Measurements from ENCODE around the gene RUNDC3A.
"Not testable (repeated sequence)": the region's sequence is repeated elsewhere in the genome, so short reads cannot be mapped to it uniquely, and the experiment has no call there.

RUNDC3A gene

GRCh38 chr17:44321246-44322120 is 13.1 kb downstream of the RUNDC3A start:
- DNase-seq = no peak

DNA sequence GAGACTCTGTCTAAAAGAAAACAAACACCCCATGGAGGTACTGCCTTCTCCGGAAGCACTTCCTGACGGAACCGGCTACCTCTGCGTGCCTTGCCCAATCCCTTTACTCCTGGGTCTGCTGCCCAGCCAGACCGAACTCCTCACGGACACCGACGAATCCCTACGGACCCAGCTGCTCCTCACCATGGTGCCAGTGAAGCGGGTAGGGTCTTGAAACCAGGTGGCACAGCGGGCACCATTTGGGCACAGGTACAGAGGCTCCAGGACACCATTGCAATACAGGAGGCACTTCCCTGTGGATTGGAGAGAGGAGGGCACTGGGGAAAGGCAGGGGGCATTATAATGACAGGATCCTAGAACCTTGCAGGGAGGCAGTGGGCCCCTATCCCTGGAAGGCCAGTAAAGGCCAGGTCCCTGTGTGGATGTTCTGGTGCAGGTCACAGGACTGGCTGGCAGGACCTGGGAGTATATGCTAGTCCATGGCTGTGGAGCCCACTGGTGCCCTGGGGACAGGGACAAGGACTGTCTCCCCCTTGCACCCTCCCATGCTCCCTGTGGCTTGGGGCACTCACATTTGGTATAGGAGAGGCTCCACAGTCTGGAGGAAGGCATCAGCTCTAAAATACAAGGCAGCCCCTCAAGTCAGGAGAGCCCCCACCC is 14.0 kb downstream of the RUNDC3A start:
- no peak for DNase-seq

GRCh38 chr17:44323359-44324091 is 15.1 kb downstream of the RUNDC3A start:
- DNase-seq = no peak

- DNase-seq = no peak
Observed at GRCh38 chr17:44324092-44324570, 15.7 kb downstream of the RUNDC3A start.

- DNase-seq = peak; percentile 81
Observed at GRCh38 chr17:44324571-44325275, 16.3 kb downstream of the RUNDC3A start, which contains the start of gene SLC25A39. TSS of gene SLC25A39 (minus strand) at chr17:44324823. CDS start at chr17:44323562, 1,261 bp downstream.

DNA sequence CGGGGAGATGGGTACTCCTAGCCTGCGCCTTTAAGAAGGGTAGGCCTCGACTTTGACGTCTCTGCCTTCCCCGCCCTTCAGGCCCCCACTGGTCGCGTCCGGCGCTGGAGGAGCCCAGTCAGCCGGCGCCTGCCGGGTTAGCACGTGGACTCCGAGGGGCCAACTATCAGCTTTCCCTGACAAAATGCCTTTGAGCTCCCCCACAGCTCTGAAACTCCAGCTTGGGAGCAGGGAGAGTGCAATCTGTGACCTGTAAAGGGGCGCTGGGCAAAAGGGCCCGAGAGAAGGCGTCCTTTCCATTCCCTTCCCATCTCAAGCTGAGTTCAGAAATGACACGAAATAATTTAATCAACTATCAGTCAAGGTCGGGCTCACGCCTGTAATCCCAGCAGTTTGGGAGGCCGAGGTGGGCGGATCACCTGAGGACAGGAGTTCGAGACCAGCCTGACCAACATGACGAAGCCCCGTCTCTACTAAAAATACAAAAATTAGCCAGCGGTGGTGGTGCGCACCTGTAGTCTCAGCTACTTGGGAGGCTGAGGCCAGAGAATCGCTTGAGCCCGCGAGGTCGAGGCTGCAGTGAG is 18.6 kb downstream of the RUNDC3A start:
- DNase-seq = peak; percentile 91

DNA sequence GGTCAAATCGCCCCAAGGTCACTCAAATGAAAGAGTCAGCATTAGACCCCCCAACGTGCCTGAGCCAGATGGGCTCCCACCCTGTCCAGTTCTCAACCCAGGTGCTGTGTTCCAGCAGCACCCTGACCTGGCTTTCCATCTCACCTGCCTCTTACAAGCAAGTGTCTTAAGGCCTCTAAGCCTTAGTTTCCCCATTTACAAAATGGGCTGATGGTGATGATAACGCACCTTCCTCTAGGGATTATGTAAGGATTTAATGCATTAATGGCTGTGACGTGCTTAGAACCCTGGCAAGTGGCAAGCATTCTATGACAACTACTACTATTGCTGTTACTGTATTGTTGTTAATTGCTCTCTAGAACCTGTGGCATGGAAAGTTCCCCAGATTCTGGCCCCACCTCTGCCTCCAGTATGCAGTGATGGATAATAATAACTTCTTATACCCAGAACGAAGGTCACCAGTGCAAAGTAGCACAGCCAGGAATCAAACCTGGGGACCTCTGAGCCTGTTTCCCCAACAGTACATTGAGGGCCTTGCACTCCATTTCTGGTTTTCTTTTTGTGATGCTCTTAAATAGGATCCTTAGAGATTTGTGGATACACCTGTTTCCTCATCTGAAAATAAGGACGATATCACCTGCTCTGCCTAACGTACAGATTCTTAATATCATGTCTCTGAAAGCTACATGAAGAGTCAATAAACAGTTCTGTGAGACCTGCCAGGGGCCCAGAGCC is 19.5 kb downstream of the RUNDC3A start:
- DNase-seq = no peak

DNA sequence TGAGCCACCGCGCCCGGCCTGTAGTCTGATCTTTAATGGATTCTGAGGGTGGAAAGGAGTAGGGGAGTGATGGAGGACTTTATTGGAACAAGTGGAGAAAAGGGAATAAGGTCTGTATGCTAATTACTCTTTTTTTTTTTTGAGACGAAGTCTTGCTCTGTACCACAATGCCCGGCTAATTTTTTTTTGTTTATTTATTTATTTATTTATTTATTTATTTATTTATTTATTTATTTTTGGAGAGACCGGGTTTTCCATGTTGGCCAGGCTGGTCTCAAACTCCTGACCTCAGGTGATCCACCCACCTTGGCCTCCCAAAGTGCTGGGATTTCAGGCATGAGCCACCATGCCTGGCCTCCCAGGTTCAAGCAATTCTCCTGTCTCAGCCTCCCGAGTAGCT is 21.1 kb downstream of the RUNDC3A start:
- DNase-seq = not testable (repeated sequence)

- DNase-seq = not testable (repeated sequence)
Observed at GRCh38 chr17:44330263-44330662, 21.9 kb downstream of the RUNDC3A start.

DNA sequence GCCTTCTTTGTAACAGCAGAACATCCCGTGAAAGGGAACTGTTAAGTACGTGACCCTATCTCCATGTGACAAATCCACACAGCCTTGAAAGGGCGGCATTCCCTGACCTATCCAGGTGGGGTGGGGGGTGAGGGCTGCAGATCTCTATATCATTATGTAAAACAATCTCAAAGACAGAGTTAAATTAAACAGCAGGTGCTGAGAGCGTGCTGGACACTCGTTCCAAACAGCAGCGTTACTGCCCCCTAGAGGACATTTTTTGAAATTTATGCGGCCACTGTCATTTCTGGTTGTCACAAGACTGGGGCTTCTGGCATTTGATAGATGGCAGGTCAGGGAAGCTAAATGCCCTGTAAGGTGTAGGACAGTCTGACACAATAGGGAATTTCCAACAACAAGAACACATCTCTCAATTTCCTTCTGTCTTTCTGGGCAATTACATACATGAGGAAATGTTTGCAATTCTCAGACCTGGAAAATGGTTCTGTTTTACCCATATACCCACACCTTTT is 22.9 kb downstream of the RUNDC3A start:
- peak; percentile 47 for DNase-seq

GRCh38 chr17:44333371-44333770 is 25.0 kb downstream of the RUNDC3A start:
- no peak for DNase-seq

GRCh38 chr17:44334315-44334714 is 25.9 kb downstream of the RUNDC3A start:
- no peak for DNase-seq

DNA sequence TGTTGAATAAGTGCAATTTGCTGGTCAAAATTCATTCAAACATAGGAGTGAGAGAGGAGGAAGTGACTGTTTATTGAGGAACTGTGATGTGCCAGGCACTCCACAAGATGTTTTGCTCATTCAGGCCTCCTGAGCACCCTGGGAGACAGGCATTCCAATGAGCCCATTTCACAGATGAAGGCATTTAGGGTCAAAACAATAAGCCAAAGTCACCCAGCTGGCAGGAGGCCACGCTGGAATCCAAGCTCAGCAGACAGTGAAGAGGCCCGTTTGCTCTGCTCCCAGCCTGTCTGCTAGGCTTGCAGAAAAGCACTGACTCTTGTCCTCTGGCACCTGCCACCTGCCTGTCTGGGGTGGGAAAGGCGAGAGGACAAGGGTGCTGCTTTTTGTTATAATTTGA is 26.3 kb downstream of the RUNDC3A start:
- DNase-seq = no peak

DNA sequence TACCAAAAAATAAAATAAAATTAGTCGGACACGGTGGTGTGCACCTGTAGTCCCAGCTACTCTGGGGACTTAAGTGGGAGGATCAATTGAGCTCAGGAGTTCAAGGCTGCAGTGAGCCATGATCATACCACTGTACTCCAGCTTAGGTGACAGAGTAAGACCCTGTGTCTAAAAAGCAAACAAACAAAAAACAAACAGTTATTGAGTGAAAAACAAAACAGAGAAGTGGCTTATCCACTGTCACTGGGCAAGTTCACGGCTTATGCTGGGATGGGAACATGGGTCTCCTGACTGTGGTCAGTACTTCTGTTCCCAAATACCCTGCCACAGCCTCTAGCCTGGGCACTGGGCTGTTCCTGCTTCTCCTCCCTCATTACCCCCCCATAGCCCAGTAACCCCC is 27.2 kb downstream of the RUNDC3A start:
- no peak for DNase-seq

DNA sequence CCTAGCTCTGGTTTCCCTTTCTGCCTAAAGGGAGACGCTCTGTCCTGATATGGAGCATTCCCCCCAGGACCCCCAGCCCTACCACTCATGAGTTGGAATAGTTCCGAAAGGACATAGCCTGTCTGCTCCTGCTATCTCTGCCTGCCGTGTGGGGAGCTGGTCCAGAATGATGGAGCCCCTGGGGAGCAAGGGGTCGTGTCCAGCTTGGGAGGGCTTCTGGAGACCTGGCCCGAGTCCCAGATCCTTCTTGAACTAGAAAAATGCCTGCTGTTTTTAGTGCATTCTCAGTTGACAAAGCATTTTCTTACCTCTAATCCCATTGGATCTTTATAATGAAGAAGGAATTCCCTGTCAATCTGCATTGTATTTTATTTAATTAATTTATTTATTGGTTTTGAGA is 27.6 kb downstream of the RUNDC3A start:
- DNase-seq = no peak

DNA sequence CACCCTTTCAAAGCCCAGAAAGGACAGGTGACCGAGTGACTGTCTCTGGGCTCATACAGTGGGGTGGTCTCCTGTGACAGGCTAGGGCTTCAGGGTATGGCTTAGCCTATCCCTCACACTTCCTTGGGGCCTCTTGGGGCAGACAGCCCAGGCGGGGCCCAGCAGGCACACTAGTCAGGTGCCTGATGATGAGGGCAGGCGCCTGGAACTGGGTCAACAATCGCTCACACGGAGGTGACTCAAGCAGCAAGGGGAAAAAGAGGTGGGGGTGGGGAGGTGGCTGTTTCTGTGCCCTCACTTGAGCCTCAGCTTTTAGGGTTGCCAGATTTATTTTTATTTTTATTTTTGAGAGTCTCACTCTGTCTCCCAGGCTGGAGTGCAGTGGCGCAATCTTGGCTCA is 30.3 kb downstream of the RUNDC3A start:
- DNase-seq = no peak

- DNase-seq = not testable (repeated sequence)
Observed at GRCh38 chr17:44340553-44340952, 32.2 kb downstream of the RUNDC3A start.

- DNase-seq = no peak
Observed at GRCh38 chr17:44343510-44344209, 35.3 kb downstream of the RUNDC3A start.

DNA sequence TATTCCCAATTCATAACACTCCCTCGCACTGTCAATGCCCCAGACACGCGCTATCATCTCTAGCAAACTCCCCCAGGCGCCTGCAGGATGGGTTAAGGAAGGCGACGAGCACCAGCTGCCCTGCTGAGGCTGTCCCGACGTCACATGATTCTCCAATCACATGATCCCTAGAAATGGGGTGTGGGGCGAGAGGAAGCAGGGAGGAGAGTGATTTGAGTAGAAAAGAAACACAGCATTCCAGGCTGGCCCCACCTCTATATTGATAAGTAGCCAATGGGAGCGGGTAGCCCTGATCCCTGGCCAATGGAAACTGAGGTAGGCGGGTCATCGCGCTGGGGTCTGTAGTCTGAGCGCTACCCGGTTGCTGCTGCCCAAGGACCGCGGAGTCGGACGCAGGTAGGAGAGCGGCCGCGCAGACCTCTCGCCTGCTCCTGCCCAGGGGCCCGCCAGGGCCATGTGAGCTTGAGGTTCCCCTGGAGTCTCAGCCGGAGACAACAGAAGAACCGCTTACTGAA is 36.6 kb downstream of the RUNDC3A start, which contains the start of gene GRN:
Gene GRN (plus strand): TSS at position 364 of the 515 bp plus-strand sequence. CDS start 3,863 bp downstream, outside the sequence.
- peak; percentile 95 for DNase-seq

- no peak for DNase-seq
Observed at GRCh38 chr17:44345454-44346026, 37.1 kb downstream of the RUNDC3A start.

Data from NCI-H2029 (cell line).